Breast epithelium (tissue), 4 donors: ENCODE results near the gene USP43. TPM values are rescaled to one million over a fixed set of nuclear protein-coding genes. Genes with fewer than 3 reads are reported as not detected.

ENCODE experiments used
- DNase-seq, 2 donors: peaks; one replicate each; pipeline ENCODE4 v3.0.0-alpha.2; 2019; ENCODE audit warnings: low spot score in 2 of 2
- H3K27ac ChIP-seq, 2 donors: fragments of 200-600 bp; sonication (generic) in 1 of 2; one replicate each; pipeline ENCODE4 v1.5.1; 2016 to 2019; ENCODE audit warnings: mild to moderate bottlenecking in 1 of 2
- H3K27me3 ChIP-seq, 2 donors: fragments of 200-600 bp; sonication (generic) in 1 of 2; one replicate each; pipeline versions ENCODE4 v1.5.1 to v1.6.0; 2017 to 2019; ENCODE audit warnings: control low read depth in 1 of 2, mild to moderate bottlenecking in 1 of 2
- H3K36me3 ChIP-seq: fragments of 200-600 bp; one replicate; pipeline ENCODE4 v1.5.1; 2019
- H3K4me1 ChIP-seq, 2 donors: fragments of 200-600 bp; sonication (generic); one replicate each; pipeline ENCODE4 v1.5.1; 2016 to 2019; ENCODE audit warnings: control low read depth in 1 of 2
- H3K4me3 ChIP-seq, 3 donors: fragments of 200-600 bp; sonication (generic); 1 replicate in 2 of 3; 2 replicates in 1 of 3; pipeline ENCODE4 v1.5.1; 2016 to 2019; ENCODE audit warnings: mild to moderate bottlenecking in 3 of 3, moderate library complexity in 2 of 3
- H3K9me3 ChIP-seq, 2 donors: fragments of 200-600 bp; sonication (generic) in 1 of 2; one replicate each; pipeline ENCODE4 v1.5.1; 2016 to 2019; ENCODE audit warnings: control low read depth in 1 of 2
- POLR2A ChIP-seq: fragments of 450-650 bp; IDR thresholded peaks from one replicate; pipeline ENCODE4 v1.6.1; 2016; ENCODE audit warnings: antibody characterized with exemption, mild to moderate bottlenecking, moderate library complexity
- POLR2AphosphoS5 ChIP-seq, 3 donors: sonication (generic); formaldehyde crosslinking; IDR thresholded peaks; one replicate each; pipeline ENCODE4 v1.6.1; 2017; ENCODE audit warnings: antibody characterized with exemption in 3 of 3
- intact Hi-C: fragments of 100-400 bp; cut with DNase I; formaldehyde crosslinking; loops from one replicate; pipeline ENCODE4 v1.15.1; 2023; ENCODE audit warnings: low total_unique reads
- total RNA-seq, 3 donors: library from RNA; depleted of rRNA; stranded (reverse); fragments of >200 nt; gene quantifications; one replicate each; pipeline ENCODE4 v1.1.0, GENCODE V29; 2016
- TF ChIP-seq, protein P1 (sequence below), 3 donors: fragments of 450-650 bp; IDR thresholded peaks; one replicate each; pipeline ENCODE4 v1.5.1; 2016 to 2017; ENCODE audit warnings: antibody characterized with exemption in 3 of 3, mild to moderate bottlenecking in 3 of 3, moderate library complexity in 3 of 3

Gene USP43
- total RNA-seq, 3 donors from 2014 or later: 0.32 to 6.1 (median 3.9) TPM

DNA sequence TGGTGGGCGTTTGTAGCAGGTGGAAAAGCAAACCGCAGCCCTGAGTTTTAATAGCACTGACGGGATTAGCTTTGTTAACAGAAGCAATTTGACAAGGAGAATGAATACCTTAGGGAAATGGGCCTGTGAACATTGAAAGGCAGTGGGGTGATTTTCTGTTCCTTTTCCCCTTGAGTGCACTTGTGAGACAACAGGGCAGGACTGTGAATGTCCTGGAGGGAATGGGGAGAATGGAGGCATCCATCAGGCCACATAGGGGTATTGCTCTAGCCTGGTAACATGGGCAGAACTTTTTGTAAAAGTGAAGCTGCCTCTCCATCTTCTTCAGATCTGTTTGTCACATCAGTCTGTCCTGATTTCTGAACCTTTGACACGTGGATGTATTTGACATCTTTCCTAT, 26.2 kb downstream of the USP43 start:
- no peak for DNase-seq
- H3K27me3 ChIP-seq: no peaks in the 10 kb centered on the region
- no peak overlapping the region for H3K4me3 ChIP-seq
- intact Hi-C loops: no loop called here
- no peak overlapping the region for H3K27ac ChIP-seq
- H3K9me3 ChIP-seq: no peaks in the 10 kb centered on the region
- H3K4me1 ChIP-seq: no peaks in the 10 kb centered on the region
- TF ChIP-seq, protein P1, sequence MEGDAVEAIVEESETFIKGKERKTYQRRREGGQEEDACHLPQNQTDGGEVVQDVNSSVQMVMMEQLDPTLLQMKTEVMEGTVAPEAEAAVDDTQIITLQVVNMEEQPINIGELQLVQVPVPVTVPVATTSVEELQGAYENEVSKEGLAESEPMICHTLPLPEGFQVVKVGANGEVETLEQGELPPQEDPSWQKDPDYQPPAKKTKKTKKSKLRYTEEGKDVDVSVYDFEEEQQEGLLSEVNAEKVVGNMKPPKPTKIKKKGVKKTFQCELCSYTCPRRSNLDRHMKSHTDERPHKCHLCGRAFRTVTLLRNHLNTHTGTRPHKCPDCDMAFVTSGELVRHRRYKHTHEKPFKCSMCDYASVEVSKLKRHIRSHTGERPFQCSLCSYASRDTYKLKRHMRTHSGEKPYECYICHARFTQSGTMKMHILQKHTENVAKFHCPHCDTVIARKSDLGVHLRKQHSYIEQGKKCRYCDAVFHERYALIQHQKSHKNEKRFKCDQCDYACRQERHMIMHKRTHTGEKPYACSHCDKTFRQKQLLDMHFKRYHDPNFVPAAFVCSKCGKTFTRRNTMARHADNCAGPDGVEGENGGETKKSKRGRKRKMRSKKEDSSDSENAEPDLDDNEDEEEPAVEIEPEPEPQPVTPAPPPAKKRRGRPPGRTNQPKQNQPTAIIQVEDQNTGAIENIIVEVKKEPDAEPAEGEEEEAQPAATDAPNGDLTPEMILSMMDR (IDR thresholded peaks at IDR 0.05): no peak
- no peak for TF ChIP-seq POLR2A
- no peak for TF ChIP-seq POLR2AphosphoS5 (IDR thresholded peaks at IDR 0.05)
- no peaks in the 10 kb centered on the region for H3K36me3 ChIP-seq

DNA sequence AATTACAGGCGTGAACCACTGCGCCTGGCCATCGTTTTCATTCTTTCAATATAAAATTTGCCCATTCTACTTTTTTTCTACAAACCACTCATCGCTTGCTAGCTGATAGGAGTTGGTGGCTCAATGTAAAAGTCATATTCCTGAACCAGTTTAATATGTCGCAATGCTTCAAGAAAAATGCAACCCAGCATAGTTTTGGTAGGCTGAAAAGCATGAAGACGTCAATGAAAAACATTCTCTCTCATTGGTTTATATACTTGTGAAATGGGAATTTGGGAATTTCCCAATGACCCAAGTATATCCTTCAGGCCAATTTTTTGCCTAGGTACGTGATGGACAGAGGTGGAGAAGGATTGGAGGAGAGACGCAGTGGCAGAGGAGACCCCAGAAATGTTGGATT, 26.9 kb downstream of the USP43 start:
- Histone ChIP-seq H3K9me3 (no peaks in the 10 kb centered on the region), H3K4me3 (no peak overlapping the region), H3K4me1 (no peaks in the 10 kb centered on the region), H3K27ac (no peak overlapping the region), H3K27me3 (no peaks in the 10 kb centered on the region), H3K36me3 (no peaks in the 10 kb centered on the region)
- no peak for DNase-seq
- TF ChIP-seq, protein P1 (IDR thresholded peaks at IDR 0.05): no peak
- TF ChIP-seq POLR2A (no peak), POLR2AphosphoS5 (IDR thresholded peaks at IDR 0.05) (no peak)
- intact Hi-C loops: no loop called here

DNA sequence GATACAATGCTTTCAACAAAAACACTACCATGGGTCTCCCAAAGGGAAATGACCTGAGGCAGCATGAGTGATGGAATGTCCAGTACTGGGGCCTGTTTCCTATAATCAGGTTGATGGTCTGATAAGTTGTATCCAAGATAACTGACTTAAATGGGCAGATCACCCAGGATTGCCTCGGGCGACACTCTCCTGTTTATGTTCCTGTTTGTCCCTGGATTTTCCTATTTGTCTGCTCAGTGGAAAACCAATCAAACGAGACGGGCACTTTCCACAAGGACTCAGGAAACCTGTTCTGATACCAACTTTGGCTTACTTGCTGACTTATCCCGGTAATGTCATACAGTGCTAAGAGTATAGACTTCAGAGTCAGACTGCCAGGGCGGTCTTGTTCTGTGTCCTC, 27.4 kb downstream of the USP43 start:
- no peak for DNase-seq
- no peaks in the 10 kb centered on the region for H3K9me3 ChIP-seq
- TF ChIP-seq, protein P1 (IDR thresholded peaks at IDR 0.05): no peak
- TF ChIP-seq POLR2AphosphoS5 (IDR thresholded peaks at IDR 0.05) (no peak), POLR2A (no peak)
- no peaks in the 10 kb centered on the region for H3K4me1 ChIP-seq
- no peaks in the 10 kb centered on the region for H3K36me3 ChIP-seq
- intact Hi-C loops: no loop called here
- no peak overlapping the region for H3K27ac ChIP-seq
- no peaks in the 10 kb centered on the region for H3K27me3 ChIP-seq
- no peak overlapping the region for H3K4me3 ChIP-seq

DNA sequence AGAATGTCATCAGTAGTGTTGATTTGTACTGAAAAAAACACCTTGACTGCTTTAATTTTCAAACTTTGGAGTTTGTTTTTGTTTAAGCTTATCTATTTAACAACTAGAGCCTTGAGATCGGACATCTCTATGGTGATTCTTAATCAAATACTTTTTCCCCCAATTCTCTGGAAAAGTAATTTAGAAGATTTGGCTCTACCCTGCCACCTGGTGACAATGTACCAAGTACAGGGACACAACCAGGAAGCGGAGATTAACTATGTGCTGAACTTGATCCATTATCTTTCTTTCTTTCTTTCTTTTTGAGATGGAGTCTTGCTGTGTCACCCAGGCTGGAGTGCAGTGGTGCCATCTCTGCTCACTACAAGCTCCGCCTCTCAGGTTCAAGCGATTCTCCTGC, 30.8 kb downstream of the USP43 start:
- H3K4me1 ChIP-seq: no peaks in the 10 kb centered on the region
- no peak for DNase-seq
- intact Hi-C loops: no loop called here
- H3K4me3 ChIP-seq: no peak overlapping the region
- H3K27me3 ChIP-seq: no peaks in the 10 kb centered on the region
- no peak overlapping the region for H3K27ac ChIP-seq
- H3K9me3 ChIP-seq: no peaks in the 10 kb centered on the region
- TF ChIP-seq POLR2AphosphoS5 (IDR thresholded peaks at IDR 0.05): no peak
- TF ChIP-seq, protein P1 (IDR thresholded peaks at IDR 0.05): no peak
- no peak for TF ChIP-seq POLR2A
- H3K36me3 ChIP-seq: no peaks in the 10 kb centered on the region

- Histone ChIP-seq H3K4me3 (no peak overlapping the region), H3K9me3 (no peaks in the 10 kb centered on the region), H3K27ac (no peak overlapping the region), H3K27me3 (no peaks in the 10 kb centered on the region), H3K36me3 (no peaks in the 10 kb centered on the region), H3K4me1 (no peaks in the 10 kb centered on the region)
- no peak for DNase-seq
- TF ChIP-seq POLR2AphosphoS5 (IDR thresholded peaks at IDR 0.05) (no peak), POLR2A (no peak)
- TF ChIP-seq, protein P1 (IDR thresholded peaks at IDR 0.05): no peak
- intact Hi-C loops: no loop called here
Measured at GRCh38 chr17:9676820-9677310, 31.5 kb downstream of the USP43 start.
